ENCODE measurements around the gene BPIFB2. TPM values are rescaled to one million over a fixed set of nuclear protein-coding genes. Genes with fewer than 3 reads are reported as not detected.

Gene BPIFB2
- polyA plus RNA-seq, 3 donors = not detected

DNA sequence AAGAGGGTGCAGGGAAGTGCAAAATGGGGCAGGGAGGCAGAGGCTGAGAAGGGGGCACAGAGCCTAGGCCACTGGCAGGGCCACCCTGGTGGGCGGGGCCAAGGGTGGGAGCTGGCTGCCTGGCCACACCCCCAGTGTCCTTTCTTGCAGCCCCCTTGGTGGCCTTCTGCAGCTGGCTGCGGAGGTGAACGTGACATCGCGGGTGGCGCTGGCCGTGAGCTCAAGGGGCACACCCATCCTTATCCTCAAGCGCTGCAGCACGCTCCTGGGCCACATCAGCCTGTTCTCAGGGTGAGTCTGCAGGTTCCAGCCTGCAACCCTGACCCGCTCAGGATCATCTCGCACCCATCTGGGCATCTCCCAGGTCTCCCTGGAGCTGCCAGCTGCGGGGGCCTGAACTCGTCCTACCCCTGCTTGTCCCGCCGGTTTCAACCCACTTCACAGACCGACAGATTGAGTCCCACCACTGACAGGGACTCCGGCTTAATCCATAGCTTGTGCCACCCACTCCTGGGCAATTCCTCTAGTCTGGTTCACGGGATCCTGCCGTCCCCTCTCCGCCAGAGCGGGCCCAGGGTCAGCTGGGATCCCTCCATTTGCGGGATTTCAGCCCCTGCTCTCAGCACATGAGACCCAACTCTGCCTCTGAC lies 52.4 kb downstream of the BPIFB2 start:
- Histone ChIP-seq H3K27me3 (ENCODE audit: control insufficient read depth in 2 of 2, insufficient read depth in 2 of 2, low read length in 2 of 2) (no peaks in the 10 kb centered on the region), H3K9me3 (replicated peaks in 1 of 2; ENCODE audit: control insufficient read depth in 1 of 2, insufficient read depth in 1 of 2, low read length in 2 of 2) (no peaks in the 10 kb centered on the region), H3K36me3 (replicated peaks in 1 of 2; ENCODE audit: control insufficient read depth in 1 of 2, insufficient read depth in 2 of 2, low read length in 2 of 2) (no peaks in the 10 kb centered on the region), H3K4me1 (ENCODE audit: control insufficient read depth in 1 of 2, insufficient read depth in 2 of 2, low read length in 2 of 2) (no peaks in the 10 kb centered on the region), H3K4me2 (replicated peaks; ENCODE audit: extremely low read depth, low read length, poor library complexity, severe bottlenecking) (no peak overlapping the region), H4K20me1 (ENCODE audit: insufficient read depth, low read length) (no peaks in the 10 kb centered on the region), H3K4me3 (replicated peaks in 1 of 3; ENCODE audit: low read depth in 2 of 3, low read length in 3 of 3) (no peak overlapping the region), H3K9ac (ENCODE audit: insufficient read depth, low read length, poor library complexity, severe bottlenecking) (no peak overlapping the region), H3K79me2 (ENCODE audit: insufficient read depth, low read length) (no peaks in the 10 kb centered on the region), H2AFZ (ENCODE audit: insufficient read depth, low read depth, low read length, poor library complexity, severe bottlenecking) (no peak overlapping the region), H3K27ac (ENCODE audit: low read depth in 1 of 2, low read length in 2 of 2) (no peak overlapping the region)
- no peaks in the 10 kb centered on the region for H3K9me3 Mint-ChIP-seq
- H3K27ac Mint-ChIP-seq = no peak overlapping the region
- peaks cover 1 to 3% (median 2%) of the 10 kb centered on the region in 3 donors for H3K27me3 Mint-ChIP-seq (ENCODE audit: low read depth in 3 of 3)
- no peaks in the 10 kb centered on the region for H3K36me3 Mint-ChIP-seq
- H3K4me1 Mint-ChIP-seq = no peaks in the 10 kb centered on the region
- TF ChIP-seq, protein P1, sequence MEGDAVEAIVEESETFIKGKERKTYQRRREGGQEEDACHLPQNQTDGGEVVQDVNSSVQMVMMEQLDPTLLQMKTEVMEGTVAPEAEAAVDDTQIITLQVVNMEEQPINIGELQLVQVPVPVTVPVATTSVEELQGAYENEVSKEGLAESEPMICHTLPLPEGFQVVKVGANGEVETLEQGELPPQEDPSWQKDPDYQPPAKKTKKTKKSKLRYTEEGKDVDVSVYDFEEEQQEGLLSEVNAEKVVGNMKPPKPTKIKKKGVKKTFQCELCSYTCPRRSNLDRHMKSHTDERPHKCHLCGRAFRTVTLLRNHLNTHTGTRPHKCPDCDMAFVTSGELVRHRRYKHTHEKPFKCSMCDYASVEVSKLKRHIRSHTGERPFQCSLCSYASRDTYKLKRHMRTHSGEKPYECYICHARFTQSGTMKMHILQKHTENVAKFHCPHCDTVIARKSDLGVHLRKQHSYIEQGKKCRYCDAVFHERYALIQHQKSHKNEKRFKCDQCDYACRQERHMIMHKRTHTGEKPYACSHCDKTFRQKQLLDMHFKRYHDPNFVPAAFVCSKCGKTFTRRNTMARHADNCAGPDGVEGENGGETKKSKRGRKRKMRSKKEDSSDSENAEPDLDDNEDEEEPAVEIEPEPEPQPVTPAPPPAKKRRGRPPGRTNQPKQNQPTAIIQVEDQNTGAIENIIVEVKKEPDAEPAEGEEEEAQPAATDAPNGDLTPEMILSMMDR (IDR thresholded peaks at IDR 0.05) = no peak
- 97% methylated on average over 22 of the region's 22 CpGs for WGBS (ENCODE audit: insufficient coverage)
- no peak for DNase-seq
- H3K4me3 Mint-ChIP-seq = no peak overlapping the region
- intact Hi-C loops (cut with micrococcal nuclease) = no loop called here

DNA sequence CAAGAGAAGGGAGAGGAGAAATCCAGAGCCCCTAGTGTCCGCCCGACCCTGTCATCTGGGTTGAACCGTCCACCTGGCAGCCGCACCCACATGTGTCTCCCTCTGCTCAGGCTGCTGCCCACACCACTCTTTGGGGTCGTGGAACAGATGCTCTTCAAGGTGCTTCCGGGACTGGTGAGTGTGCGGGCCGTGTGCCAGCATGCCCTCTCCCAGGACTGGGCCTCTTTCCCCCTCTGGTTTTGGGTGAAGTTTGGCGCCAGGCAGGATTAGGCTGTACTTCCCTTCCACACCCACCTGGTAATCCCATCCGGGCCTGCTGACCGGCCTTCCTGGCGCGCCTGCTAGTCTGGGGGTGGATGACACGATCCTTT lies 54.1 kb downstream of the BPIFB2 start:
- no peaks in the 10 kb centered on the region for H3K79me2 ChIP-seq (ENCODE audit: insufficient read depth, low read length)
- Mint-ChIP-seq H3K4me1 (peaks cover 2% of the 10 kb centered on the region), H3K27me3 (ENCODE audit: low read depth in 3 of 3) (peaks cover 1 to 4% (median 2%) of the 10 kb centered on the region in 3 donors), H3K36me3 (no peaks in the 10 kb centered on the region), H3K27ac (no peak overlapping the region), H3K4me3 (no peak overlapping the region), H3K9me3 (no peaks in the 10 kb centered on the region)
- no peaks in the 10 kb centered on the region for H3K36me3 ChIP-seq (replicated peaks in 1 of 2; ENCODE audit: control insufficient read depth in 1 of 2, insufficient read depth in 2 of 2, low read length in 2 of 2)
- H3K27ac ChIP-seq (ENCODE audit: low read depth in 1 of 2, low read length in 2 of 2) = no peak overlapping the region
- no peak overlapping the region for H2AFZ ChIP-seq (ENCODE audit: insufficient read depth, low read depth, low read length, poor library complexity, severe bottlenecking)
- H3K4me2 ChIP-seq (replicated peaks; ENCODE audit: extremely low read depth, low read length, poor library complexity, severe bottlenecking) = no peak overlapping the region
- H3K27me3 ChIP-seq (ENCODE audit: control insufficient read depth in 2 of 2, insufficient read depth in 2 of 2, low read length in 2 of 2) = no peaks in the 10 kb centered on the region
- H3K9me3 ChIP-seq (replicated peaks in 1 of 2; ENCODE audit: control insufficient read depth in 1 of 2, insufficient read depth in 1 of 2, low read length in 2 of 2) = no peaks in the 10 kb centered on the region
- intact Hi-C loops (cut with micrococcal nuclease) = no loop called here
- no peaks in the 10 kb centered on the region for H4K20me1 ChIP-seq (ENCODE audit: insufficient read depth, low read length)
- no peak overlapping the region for H3K9ac ChIP-seq (ENCODE audit: insufficient read depth, low read length, poor library complexity, severe bottlenecking)
- H3K4me1 ChIP-seq (ENCODE audit: control insufficient read depth in 1 of 2, insufficient read depth in 2 of 2, low read length in 2 of 2) = no peaks in the 10 kb centered on the region
- no peak overlapping the region for H3K4me3 ChIP-seq (replicated peaks in 1 of 3; ENCODE audit: low read depth in 2 of 3, low read length in 3 of 3)
- WGBS (ENCODE audit: insufficient coverage) = 85% methylated on average over 8 of the region's 14 CpGs
- no peak for DNase-seq
- TF ChIP-seq, protein P1 (IDR thresholded peaks at IDR 0.05) = no peak

Data from CD14-positive monocyte (primary cell).